WTC11 (cell line): Measurements from ENCODE around the gene PISD.

Experiments
- CREB1 ChIP-seq: sonication (generic); formaldehyde crosslinking; IDR thresholded peaks from 2 replicates; pipeline ENCODE4 v1.8.0; 2023; ENCODE audit warnings: mild to moderate bottlenecking, missing genetic modification reagents
- ELF4 ChIP-seq: sonication (generic); formaldehyde crosslinking; IDR thresholded peaks from 2 replicates; pipeline ENCODE4 v1.8.1; 2022; ENCODE audit warnings: low read depth, mild to moderate bottlenecking, moderate library complexity, missing genetic modification reagents
- ESRRA ChIP-seq: sonication (generic); formaldehyde crosslinking; IDR thresholded peaks from 2 replicates; pipeline ENCODE4 v1.8.1; 2022; ENCODE audit warnings: mild to moderate bottlenecking, missing genetic modification reagents, borderline replicate concordance
- NR3C1 ChIP-seq: sonication (generic); formaldehyde crosslinking; conservative IDR thresholded peaks from 2 replicates; pipeline ENCODE4 v1.8.1; 2023; ENCODE audit warnings: low read depth, mild to moderate bottlenecking, missing genetic modification reagents
- TCF7 ChIP-seq: sonication (generic); formaldehyde crosslinking; IDR thresholded peaks from 2 replicates; pipeline ENCODE4 v1.8.0; 2022; ENCODE audit warnings: mild to moderate bottlenecking, low read depth, missing genetic modification reagents, moderate library complexity
- TEAD4 ChIP-seq: sonication (generic); formaldehyde crosslinking; IDR thresholded peaks from 2 replicates; pipeline ENCODE4 v1.8.0; 2022; ENCODE audit warnings: mild to moderate bottlenecking, missing genetic modification reagents
- TF ChIP-seq, protein P1 (sequence below): sonication (generic); formaldehyde crosslinking; IDR thresholded peaks from 2 replicates; pipeline ENCODE4 v1.8.0; 2022; ENCODE audit warnings: mild to moderate bottlenecking, missing genetic modification reagents
- TF ChIP-seq, protein P2 (sequence below): fragments of 250-450 bp; sonication (Bioruptor Pico); IDR thresholded peaks from 2 replicates; pipeline ENCODE4 v1.9.0; 2021; ENCODE audit warnings: mild to moderate bottlenecking
- TF ChIP-seq, protein P3 (sequence below): fragments of 200-600 bp; IDR thresholded peaks from 2 replicates; pipeline ENCODE4 v1.8.0; 2022; ENCODE audit warnings: antibody characterized with exemption
- TF ChIP-seq, protein P4 (sequence below): sonication (generic); formaldehyde crosslinking; IDR thresholded peaks from 2 replicates; pipeline ENCODE4 v1.8.1; 2023; ENCODE audit warnings: mild to moderate bottlenecking, missing genetic modification reagents
- TF ChIP-seq, protein P5 (sequence below): sonication (generic); formaldehyde crosslinking; IDR thresholded peaks from 2 replicates; pipeline ENCODE4 v1.8.0; 2022; ENCODE audit warnings: missing genetic modification reagents
- TF ChIP-seq, protein P6 (sequence below): fragments of 250-450 bp; sonication (Bioruptor Pico); IDR thresholded peaks from 2 replicates; pipeline ENCODE4 v2.1.2; 2022; ENCODE audit warnings: mild to moderate bottlenecking, moderate library complexity
- TF ChIP-seq, protein P7 (sequence below): sonication (generic); formaldehyde crosslinking; IDR thresholded peaks from 2 replicates; pipeline ENCODE4 v1.8.1; 2022; ENCODE audit warnings: mild to moderate bottlenecking, missing genetic modification reagents, moderate library complexity, borderline replicate concordance

DNA sequence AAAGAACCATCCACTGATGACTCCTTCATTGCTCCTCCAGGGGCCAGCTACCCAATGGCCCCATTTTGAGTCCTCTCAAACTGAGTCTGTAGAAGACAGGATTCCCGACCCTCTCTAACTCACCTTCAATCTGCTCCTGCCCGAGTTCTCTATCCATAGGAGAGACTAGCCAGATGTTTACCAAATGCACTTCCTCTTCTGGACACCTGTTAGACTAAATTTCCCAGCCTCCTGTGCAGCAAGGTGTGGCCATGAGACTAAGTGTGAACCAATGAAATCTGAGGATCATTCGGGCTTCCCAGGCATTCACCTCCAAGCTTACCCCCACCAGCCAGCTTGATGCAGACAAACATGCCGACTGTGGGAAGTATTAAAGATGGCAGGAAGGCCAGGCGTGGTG, 7.6 kb downstream of the PISD start:
- TF ChIP-seq, protein P1, sequence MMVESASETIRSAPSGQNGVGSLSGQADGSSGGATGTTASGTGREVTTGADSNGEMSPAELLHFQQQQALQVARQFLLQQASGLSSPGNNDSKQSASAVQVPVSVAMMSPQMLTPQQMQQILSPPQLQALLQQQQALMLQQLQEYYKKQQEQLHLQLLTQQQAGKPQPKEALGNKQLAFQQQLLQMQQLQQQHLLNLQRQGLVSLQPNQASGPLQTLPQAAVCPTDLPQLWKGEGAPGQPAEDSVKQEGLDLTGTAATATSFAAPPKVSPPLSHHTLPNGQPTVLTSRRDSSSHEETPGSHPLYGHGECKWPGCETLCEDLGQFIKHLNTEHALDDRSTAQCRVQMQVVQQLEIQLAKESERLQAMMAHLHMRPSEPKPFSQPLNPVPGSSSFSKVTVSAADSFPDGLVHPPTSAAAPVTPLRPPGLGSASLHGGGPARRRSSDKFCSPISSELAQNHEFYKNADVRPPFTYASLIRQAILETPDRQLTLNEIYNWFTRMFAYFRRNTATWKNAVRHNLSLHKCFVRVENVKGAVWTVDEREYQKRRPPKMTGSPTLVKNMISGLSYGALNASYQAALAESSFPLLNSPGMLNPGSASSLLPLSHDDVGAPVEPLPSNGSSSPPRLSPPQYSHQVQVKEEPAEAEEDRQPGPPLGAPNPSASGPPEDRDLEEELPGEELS: no peak
- TF ChIP-seq, protein P2, sequence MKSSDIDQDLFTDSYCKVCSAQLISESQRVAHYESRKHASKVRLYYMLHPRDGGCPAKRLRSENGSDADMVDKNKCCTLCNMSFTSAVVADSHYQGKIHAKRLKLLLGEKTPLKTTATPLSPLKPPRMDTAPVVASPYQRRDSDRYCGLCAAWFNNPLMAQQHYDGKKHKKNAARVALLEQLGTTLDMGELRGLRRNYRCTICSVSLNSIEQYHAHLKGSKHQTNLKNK (CRISPR knock-in tag): no peak
- TF ChIP-seq, protein P3, sequence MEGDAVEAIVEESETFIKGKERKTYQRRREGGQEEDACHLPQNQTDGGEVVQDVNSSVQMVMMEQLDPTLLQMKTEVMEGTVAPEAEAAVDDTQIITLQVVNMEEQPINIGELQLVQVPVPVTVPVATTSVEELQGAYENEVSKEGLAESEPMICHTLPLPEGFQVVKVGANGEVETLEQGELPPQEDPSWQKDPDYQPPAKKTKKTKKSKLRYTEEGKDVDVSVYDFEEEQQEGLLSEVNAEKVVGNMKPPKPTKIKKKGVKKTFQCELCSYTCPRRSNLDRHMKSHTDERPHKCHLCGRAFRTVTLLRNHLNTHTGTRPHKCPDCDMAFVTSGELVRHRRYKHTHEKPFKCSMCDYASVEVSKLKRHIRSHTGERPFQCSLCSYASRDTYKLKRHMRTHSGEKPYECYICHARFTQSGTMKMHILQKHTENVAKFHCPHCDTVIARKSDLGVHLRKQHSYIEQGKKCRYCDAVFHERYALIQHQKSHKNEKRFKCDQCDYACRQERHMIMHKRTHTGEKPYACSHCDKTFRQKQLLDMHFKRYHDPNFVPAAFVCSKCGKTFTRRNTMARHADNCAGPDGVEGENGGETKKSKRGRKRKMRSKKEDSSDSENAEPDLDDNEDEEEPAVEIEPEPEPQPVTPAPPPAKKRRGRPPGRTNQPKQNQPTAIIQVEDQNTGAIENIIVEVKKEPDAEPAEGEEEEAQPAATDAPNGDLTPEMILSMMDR: no peak
- TF ChIP-seq NR3C1 (no peak), TCF7 (CRISPR knock-in tag) (no peak), ESRRA (no peak), ELF4 (CRISPR knock-in tag) (no peak), CREB1 (no peak), TEAD4 (CRISPR knock-in tag) (no peak)
- TF ChIP-seq, protein P4, sequence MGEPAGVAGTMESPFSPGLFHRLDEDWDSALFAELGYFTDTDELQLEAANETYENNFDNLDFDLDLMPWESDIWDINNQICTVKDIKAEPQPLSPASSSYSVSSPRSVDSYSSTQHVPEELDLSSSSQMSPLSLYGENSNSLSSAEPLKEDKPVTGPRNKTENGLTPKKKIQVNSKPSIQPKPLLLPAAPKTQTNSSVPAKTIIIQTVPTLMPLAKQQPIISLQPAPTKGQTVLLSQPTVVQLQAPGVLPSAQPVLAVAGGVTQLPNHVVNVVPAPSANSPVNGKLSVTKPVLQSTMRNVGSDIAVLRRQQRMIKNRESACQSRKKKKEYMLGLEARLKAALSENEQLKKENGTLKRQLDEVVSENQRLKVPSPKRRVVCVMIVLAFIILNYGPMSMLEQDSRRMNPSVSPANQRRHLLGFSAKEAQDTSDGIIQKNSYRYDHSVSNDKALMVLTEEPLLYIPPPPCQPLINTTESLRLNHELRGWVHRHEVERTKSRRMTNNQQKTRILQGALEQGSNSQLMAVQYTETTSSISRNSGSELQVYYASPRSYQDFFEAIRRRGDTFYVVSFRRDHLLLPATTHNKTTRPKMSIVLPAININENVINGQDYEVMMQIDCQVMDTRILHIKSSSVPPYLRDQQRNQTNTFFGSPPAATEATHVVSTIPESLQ (CRISPR knock-in tag): no peak
- TF ChIP-seq, protein P5, sequence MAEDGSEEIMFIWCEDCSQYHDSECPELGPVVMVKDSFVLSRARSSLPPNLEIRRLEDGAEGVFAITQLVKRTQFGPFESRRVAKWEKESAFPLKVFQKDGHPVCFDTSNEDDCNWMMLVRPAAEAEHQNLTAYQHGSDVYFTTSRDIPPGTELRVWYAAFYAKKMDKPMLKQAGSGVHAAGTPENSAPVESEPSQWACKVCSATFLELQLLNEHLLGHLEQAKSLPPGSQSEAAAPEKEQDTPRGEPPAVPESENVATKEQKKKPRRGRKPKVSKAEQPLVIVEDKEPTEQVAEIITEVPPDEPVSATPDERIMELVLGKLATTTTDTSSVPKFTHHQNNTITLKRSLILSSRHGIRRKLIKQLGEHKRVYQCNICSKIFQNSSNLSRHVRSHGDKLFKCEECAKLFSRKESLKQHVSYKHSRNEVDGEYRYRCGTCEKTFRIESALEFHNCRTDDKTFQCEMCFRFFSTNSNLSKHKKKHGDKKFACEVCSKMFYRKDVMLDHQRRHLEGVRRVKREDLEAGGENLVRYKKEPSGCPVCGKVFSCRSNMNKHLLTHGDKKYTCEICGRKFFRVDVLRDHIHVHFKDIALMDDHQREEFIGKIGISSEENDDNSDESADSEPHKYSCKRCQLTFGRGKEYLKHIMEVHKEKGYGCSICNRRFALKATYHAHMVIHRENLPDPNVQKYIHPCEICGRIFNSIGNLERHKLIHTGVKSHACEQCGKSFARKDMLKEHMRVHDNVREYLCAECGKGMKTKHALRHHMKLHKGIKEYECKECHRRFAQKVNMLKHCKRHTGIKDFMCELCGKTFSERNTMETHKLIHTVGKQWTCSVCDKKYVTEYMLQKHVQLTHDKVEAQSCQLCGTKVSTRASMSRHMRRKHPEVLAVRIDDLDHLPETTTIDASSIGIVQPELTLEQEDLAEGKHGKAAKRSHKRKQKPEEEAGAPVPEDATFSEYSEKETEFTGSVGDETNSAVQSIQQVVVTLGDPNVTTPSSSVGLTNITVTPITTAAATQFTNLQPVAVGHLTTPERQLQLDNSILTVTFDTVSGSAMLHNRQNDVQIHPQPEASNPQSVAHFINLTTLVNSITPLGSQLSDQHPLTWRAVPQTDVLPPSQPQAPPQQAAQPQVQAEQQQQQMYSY (CRISPR knock-in tag): no peak
- TF ChIP-seq, protein P6, sequence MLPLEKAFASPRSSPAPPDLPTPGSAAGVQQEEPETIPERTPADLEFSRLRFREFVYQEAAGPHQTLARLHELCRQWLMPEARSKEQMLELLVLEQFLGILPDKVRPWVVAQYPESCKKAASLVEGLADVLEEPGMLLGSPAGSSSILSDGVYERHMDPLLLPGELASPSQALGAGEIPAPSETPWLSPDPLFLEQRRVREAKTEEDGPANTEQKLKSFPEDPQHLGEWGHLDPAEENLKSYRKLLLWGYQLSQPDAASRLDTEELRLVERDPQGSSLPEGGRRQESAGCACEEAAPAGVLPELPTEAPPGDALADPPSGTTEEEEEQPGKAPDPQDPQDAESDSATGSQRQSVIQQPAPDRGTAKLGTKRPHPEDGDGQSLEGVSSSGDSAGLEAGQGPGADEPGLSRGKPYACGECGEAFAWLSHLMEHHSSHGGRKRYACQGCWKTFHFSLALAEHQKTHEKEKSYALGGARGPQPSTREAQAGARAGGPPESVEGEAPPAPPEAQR (CRISPR knock-in tag): no peak
- TF ChIP-seq, protein P7, sequence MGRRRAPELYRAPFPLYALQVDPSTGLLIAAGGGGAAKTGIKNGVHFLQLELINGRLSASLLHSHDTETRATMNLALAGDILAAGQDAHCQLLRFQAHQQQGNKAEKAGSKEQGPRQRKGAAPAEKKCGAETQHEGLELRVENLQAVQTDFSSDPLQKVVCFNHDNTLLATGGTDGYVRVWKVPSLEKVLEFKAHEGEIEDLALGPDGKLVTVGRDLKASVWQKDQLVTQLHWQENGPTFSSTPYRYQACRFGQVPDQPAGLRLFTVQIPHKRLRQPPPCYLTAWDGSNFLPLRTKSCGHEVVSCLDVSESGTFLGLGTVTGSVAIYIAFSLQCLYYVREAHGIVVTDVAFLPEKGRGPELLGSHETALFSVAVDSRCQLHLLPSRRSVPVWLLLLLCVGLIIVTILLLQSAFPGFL: no peak
